ENCODE measurements around the gene SEBOX. TPM values are rescaled to one million over a fixed set of nuclear protein-coding genes. Genes with fewer than 3 reads are reported as not detected.

The SEBOX gene
- total RNA-seq, 1 donor from 2014 or later: not detected

DNA sequence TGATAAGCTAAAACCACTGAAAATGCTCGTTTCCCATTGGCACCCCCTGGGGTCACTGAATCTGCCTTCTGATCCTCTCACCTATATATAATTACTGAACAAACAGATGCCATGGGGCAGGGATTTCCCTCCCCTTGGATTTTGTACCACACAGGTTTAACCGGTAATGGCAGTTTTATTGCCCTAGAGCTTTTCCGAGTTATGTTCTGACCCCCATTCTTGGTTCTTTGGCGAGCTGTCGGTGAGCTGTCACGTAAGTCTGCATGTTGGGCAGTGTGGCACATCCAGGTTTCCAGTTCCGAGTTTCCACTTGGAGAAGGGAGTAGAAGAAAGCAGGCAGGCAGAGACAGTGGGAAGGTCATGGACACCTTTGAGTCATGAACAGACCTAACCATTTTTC lies 38.9 kb downstream of the SEBOX start:
- TF ChIP-seq, protein P1, sequence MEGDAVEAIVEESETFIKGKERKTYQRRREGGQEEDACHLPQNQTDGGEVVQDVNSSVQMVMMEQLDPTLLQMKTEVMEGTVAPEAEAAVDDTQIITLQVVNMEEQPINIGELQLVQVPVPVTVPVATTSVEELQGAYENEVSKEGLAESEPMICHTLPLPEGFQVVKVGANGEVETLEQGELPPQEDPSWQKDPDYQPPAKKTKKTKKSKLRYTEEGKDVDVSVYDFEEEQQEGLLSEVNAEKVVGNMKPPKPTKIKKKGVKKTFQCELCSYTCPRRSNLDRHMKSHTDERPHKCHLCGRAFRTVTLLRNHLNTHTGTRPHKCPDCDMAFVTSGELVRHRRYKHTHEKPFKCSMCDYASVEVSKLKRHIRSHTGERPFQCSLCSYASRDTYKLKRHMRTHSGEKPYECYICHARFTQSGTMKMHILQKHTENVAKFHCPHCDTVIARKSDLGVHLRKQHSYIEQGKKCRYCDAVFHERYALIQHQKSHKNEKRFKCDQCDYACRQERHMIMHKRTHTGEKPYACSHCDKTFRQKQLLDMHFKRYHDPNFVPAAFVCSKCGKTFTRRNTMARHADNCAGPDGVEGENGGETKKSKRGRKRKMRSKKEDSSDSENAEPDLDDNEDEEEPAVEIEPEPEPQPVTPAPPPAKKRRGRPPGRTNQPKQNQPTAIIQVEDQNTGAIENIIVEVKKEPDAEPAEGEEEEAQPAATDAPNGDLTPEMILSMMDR (conservative IDR thresholded peaks at IDR 0.05): no peak
- peak overlapping the region; percentile 50 for H3K4me3 Mint-ChIP-seq
- H3K36me3 Mint-ChIP-seq: peaks cover 24% of the 10 kb centered on the region
- DNase-seq (ENCODE audit: extremely low spot score, unreplicated experiment): peak; percentile 39
- H3K27ac Mint-ChIP-seq: peak overlapping the region; percentile 63
- no peaks in the 10 kb centered on the region for H3K9me3 Mint-ChIP-seq
- peaks cover 37% of the 10 kb centered on the region for H3K4me1 Mint-ChIP-seq (ENCODE audit: unreplicated experiment)
- no peaks in the 10 kb centered on the region for H3K27me3 Mint-ChIP-seq

DNA sequence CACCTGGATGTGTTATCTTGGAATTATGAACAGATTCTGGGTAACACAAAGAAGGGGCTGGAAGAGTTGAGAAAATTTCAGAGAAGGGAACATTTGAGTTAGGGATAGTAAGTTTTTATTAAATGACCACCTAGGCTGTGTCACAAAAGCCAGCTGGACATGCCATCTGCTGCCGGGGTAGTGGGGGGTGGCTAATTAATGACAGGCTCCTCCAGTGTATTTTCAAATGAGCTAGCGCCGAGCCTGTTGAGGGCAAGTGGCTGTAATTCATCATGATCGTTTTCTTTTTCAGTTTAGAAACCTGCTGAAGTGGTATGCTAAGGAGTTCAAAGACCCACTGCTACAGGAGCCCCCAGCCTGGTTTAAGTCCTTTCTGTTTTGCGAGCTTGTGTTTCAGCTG lies 39.8 kb downstream of the SEBOX start:
- Mint-ChIP-seq H3K36me3 (peaks cover 24% of the 10 kb centered on the region), H3K4me3 (peak overlapping the region; percentile 45), H3K4me1 (ENCODE audit: unreplicated experiment) (peaks cover 44% of the 10 kb centered on the region), H3K27ac (peak overlapping the region; percentile 63), H3K9me3 (no peaks in the 10 kb centered on the region), H3K27me3 (no peaks in the 10 kb centered on the region)
- TF ChIP-seq, protein P1 (conservative IDR thresholded peaks at IDR 0.05): no peak
- peak; percentile 29 for DNase-seq (ENCODE audit: extremely low spot score, unreplicated experiment)

GRCh38 chr17:28324781-28325180 lies 40.2 kb downstream of the SEBOX start:
- H3K4me3 Mint-ChIP-seq: peak overlapping the region; percentile 45
- H3K27ac Mint-ChIP-seq: peak overlapping the region; percentile 63

DNA sequence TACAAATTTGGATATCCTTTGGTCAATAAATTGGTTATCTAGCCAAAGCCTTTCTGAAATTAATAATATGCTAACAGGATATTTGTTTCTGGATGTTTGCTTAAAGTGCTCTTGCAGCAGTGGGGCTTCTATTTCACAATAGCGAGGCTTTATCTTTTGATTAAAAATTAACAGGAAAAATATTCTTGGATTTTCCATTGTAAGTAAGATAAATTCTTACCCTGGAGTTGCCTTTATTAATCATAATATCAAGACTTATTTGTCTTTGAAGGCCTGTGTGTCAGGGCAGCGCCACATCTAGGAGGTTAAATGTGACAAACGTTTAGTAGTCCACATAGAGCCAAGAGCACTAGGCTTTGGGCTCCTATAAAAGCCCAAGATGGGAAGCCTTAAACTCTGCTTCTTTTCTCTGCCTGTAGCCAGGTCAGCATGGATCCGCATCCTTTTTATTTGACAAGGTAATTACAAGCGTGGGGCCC lies 40.7 kb downstream of the SEBOX start:
- Mint-ChIP-seq H3K27ac (no peak overlapping the region), H3K9me3 (no peaks in the 10 kb centered on the region), H3K36me3 (peaks cover 24% of the 10 kb centered on the region), H3K4me1 (ENCODE audit: unreplicated experiment) (peaks cover 48% of the 10 kb centered on the region), H3K4me3 (peak overlapping the region; percentile 28), H3K27me3 (no peaks in the 10 kb centered on the region)
- DNase-seq (ENCODE audit: extremely low spot score, unreplicated experiment): peak; percentile 24
- TF ChIP-seq, protein P1 (conservative IDR thresholded peaks at IDR 0.05): no peak

More at GRCh38 chr17:28324781-28325180, 40.2 kb downstream of the SEBOX start:
- peaks cover 48% of the 10 kb centered on the region for H3K4me1 Mint-ChIP-seq (ENCODE audit: unreplicated experiment)
- TF ChIP-seq, protein P1 (conservative IDR thresholded peaks at IDR 0.05): no peak
- H3K36me3 Mint-ChIP-seq: peaks cover 24% of the 10 kb centered on the region
- DNase-seq (ENCODE audit: extremely low spot score, unreplicated experiment): no peak
- H3K9me3 Mint-ChIP-seq: no peaks in the 10 kb centered on the region
- no peaks in the 10 kb centered on the region for H3K27me3 Mint-ChIP-seq

- Mint-ChIP-seq H3K4me1 (ENCODE audit: unreplicated experiment) (peaks cover 50% of the 10 kb centered on the region), H3K9me3 (no peaks in the 10 kb centered on the region), H3K36me3 (peaks cover 8% of the 10 kb centered on the region)
Observed at GRCh38 chr17:28320215-28321061, 44.6 kb downstream of the SEBOX start.

More at GRCh38 chr17:28320215-28321061, 44.6 kb downstream of the SEBOX start:
- no peak for DNase-seq (ENCODE audit: extremely low spot score, unreplicated experiment)
- TF ChIP-seq, protein P1 (conservative IDR thresholded peaks at IDR 0.05): no peak
- H3K27me3 Mint-ChIP-seq: no peaks in the 10 kb centered on the region
- H3K27ac Mint-ChIP-seq: peak overlapping the region; percentile 75
- H3K4me3 Mint-ChIP-seq: peak overlapping the region; percentile 97

Measured in type B pancreatic cell (in vitro differentiated cells).